Gastrocnemius medialis (tissue), 4 donors: ENCODE data around the gene TUBB1.

ENCODE experiments used
- CTCF ChIP-seq, 5 experiments: fragments of 450-650 bp in 3 of 5; fragments of 200-600 bp in 2 of 5; sonication (generic) in 2 of 5; IDR thresholded peaks in 4 of 5; conservative IDR thresholded peaks in 1 of 5; 1 replicate in 4 of 5; 2 replicates in 1 of 5; pipeline ENCODE4 v1.5.1; 2016 to 2019; ENCODE audit warnings: antibody characterized with exemption in 5 of 5, mild to moderate bottlenecking in 3 of 5, moderate library complexity in 3 of 5
- POLR2A ChIP-seq, 2 donors: fragments of 450-650 bp; IDR thresholded peaks; one replicate each; pipeline ENCODE4 v1.6.1; 2017; ENCODE audit warnings: antibody characterized with exemption in 2 of 2, mild to moderate bottlenecking in 2 of 2, moderate library complexity in 2 of 2

GRCh38 chr20:58992911-58993310 lies 26.3 kb upstream of the TUBB1 start:
- TF ChIP-seq POLR2A (IDR thresholded peaks at IDR 0.05) (no peak), CTCF (IDR thresholded peaks at IDR 0.05 in 4 of 5, conservative IDR thresholded peaks at IDR 0.05 in 1 of 5) (no peak)
